Cardiac muscle cell (in vitro differentiated cells and primary cell): ENCODE data around the gene KLHDC1. TPM values are rescaled to one million over a fixed set of nuclear protein-coding genes. Genes with fewer than 3 reads are reported as not detected.

Experiments used
- DNase-seq, 2 donors: peaks; one replicate each; pipeline versions ENCODE4 v3.0.0 to v3.0.0-alpha.2; 2010 to 2017; ENCODE audit warnings: low read depth in 1 of 2, low spot score in 1 of 2
- H3K27ac ChIP-seq: fragments of 200-600 bp; sonication (generic); 2 replicates; pipeline ENCODE4 v1.5.1; 2016
- H3K27me3 ChIP-seq: fragments of 200-600 bp; sonication (generic); 2 replicates; pipeline ENCODE4 v1.6.0; 2016; ENCODE audit warnings: control low read depth
- H3K36me3 ChIP-seq: fragments of 200-600 bp; sonication (generic); 2 replicates; pipeline ENCODE4 v1.5.1; 2016; ENCODE audit warnings: control low read depth
- H3K4me1 ChIP-seq: fragments of 200-600 bp; sonication (generic); 2 replicates; pipeline ENCODE4 v1.8.1; 2017; ENCODE audit warnings: low read depth, mild to moderate bottlenecking, mixed run types
- H3K4me3 ChIP-seq: fragments of 200-600 bp; sonication (generic); 2 replicates; pipeline ENCODE4 v1.5.1; 2016; ENCODE audit warnings: mild to moderate bottlenecking
- H3K9me3 ChIP-seq: fragments of 200-600 bp; sonication (generic); 2 replicates; pipeline ENCODE4 v1.5.1; 2017; ENCODE audit warnings: low read depth, mild to moderate bottlenecking, control low read depth
- CTCF ChIP-seq: IDR thresholded peaks from 2 replicates; pipeline ENCODE4 v1.5.1; 2012; ENCODE audit warnings: low read depth, mild to moderate bottlenecking, low read length
- polyA plus RNA-seq: library from polyadenylated mRNA; unstranded; fragments of >200 nt; fragmentation: Nextera tagmentation; extraction: Ambion mirVana; gene quantifications from 2 replicates; pipeline ENCODE4 v1.2.1, GENCODE V29; 2016
- total RNA-seq: library from RNA; depleted of rRNA; stranded (reverse); fragments of >200 nt; gene quantifications from 2 replicates; pipeline ENCODE4 v1.2.3, GENCODE V29; 2016

KLHDC1 gene
- total and polyA plus RNA-seq, 2 experiments from 2014 or later = 2.6 to 4.1 TPM

- H3K4me1 ChIP-seq = no peaks in the 10 kb centered on the region
- no peak overlapping the region for H3K27ac ChIP-seq
- peaks cover 77% of the 10 kb centered on the region for H3K36me3 ChIP-seq
- DNase-seq = no peak
- no peaks in the 10 kb centered on the region for H3K9me3 ChIP-seq
- H3K4me3 ChIP-seq = no peak overlapping the region
- no peaks in the 10 kb centered on the region for H3K27me3 ChIP-seq
- no peak for TF ChIP-seq CTCF
Observed at GRCh38 chr14:49786315-49786714, 93.4 kb downstream of the KLHDC1 start.

GRCh38 chr14:49792618-49793017 is 99.7 kb downstream of the KLHDC1 start:
- no peak for DNase-seq
- no peaks in the 10 kb centered on the region for H3K4me1 ChIP-seq
- no peak for TF ChIP-seq CTCF

GRCh38 chr14:49796025-49796424 is 103.1 kb downstream of the KLHDC1 start:
- H3K27ac ChIP-seq = no peak overlapping the region
- no peak overlapping the region for H3K4me3 ChIP-seq
- no peaks in the 10 kb centered on the region for H3K27me3 ChIP-seq
- TF ChIP-seq CTCF = no peak
- no peak for DNase-seq
- H3K4me1 ChIP-seq = no peaks in the 10 kb centered on the region
- H3K36me3 ChIP-seq = peaks cover 80% of the 10 kb centered on the region
- no peaks in the 10 kb centered on the region for H3K9me3 ChIP-seq

More at GRCh38 chr14:49792618-49793017, 99.7 kb downstream of the KLHDC1 start:
- Histone ChIP-seq H3K36me3 (peaks cover 67% of the 10 kb centered on the region), H3K9me3 (no peaks in the 10 kb centered on the region), H3K27ac (peak overlapping the region; percentile 10), H3K27me3 (no peaks in the 10 kb centered on the region), H3K4me3 (no peak overlapping the region)

Other genes starting within 250 kb of the KLHDC1 start
- 498 and 2,037 TPM in 2 replicates for gene RPS29, start 106.7 kb upstream of the KLHDC1 start, total RNA-seq
- gene RPS29, start 106.7 kb upstream of the KLHDC1 start, polyA plus RNA-seq = 1,089 and 1,188 TPM in 2 replicates
- gene LRR1, start 94.2 kb upstream of the KLHDC1 start, total RNA-seq = 10.0 and 11.2 TPM in 2 replicates
- gene LRR1, start 94.2 kb upstream of the KLHDC1 start, polyA plus RNA-seq = 22.8 and 29.5 TPM in 2 replicates
- 165 and 197 TPM in 2 replicates for gene RPL36AL, start 72.5 kb upstream of the KLHDC1 start, total RNA-seq
- 185 and 208 TPM in 2 replicates for gene RPL36AL, start 72.5 kb upstream of the KLHDC1 start, polyA plus RNA-seq
- 45.3 and 48.5 TPM in 2 replicates for gene MGAT2, start 72.3 kb upstream of the KLHDC1 start, total RNA-seq
- 35.2 and 35.9 TPM in 2 replicates for gene MGAT2, start 72.3 kb upstream of the KLHDC1 start, polyA plus RNA-seq
- 28.0 and 28.9 TPM in 2 replicates for gene DNAAF2, start 57.9 kb upstream of the KLHDC1 start, total RNA-seq
- 26.0 and 34.9 TPM in 2 replicates for gene DNAAF2, start 57.9 kb upstream of the KLHDC1 start, polyA plus RNA-seq
- 2.8 and 4.5 TPM in 2 replicates for gene POLE2, start 4.9 kb upstream of the KLHDC1 start, total RNA-seq
- gene POLE2, start 4.9 kb upstream of the KLHDC1 start, polyA plus RNA-seq = 9.0 and 11.8 TPM in 2 replicates
- gene KLHDC2, start 75.0 kb downstream of the KLHDC1 start, total RNA-seq = 83.7 and 94.5 TPM in 2 replicates
- gene KLHDC2, start 75.0 kb downstream of the KLHDC1 start, polyA plus RNA-seq = 192 and 236 TPM in 2 replicates
- 33.9 and 43.9 TPM in 2 replicates for gene NEMF, start 159.7 kb downstream of the KLHDC1 start, total RNA-seq
- 71.9 and 80.5 TPM in 2 replicates for gene NEMF, start 159.7 kb downstream of the KLHDC1 start, polyA plus RNA-seq
- gene ARF6, start 200.0 kb downstream of the KLHDC1 start, total RNA-seq = 22.5 and 23.3 TPM in 2 replicates
- 27.8 and 28.4 TPM in 2 replicates for gene ARF6, start 200.0 kb downstream of the KLHDC1 start, polyA plus RNA-seq